Stimulated activated CD8-positive, alpha-beta memory T cell treated with anti-CD3 and anti-CD28 coated beads, Interleukin-7, amount 100 ng/mL, for 24 hours (primary cell): ENCODE data around the gene EP300.
A peak's percentile ranks its signal among the peaks of the same experiment; 100 is the strongest.
"Not testable (repeated sequence)": the region's sequence is repeated elsewhere in the genome, so short reads cannot be mapped to it uniquely, and the experiment has no call there.

Experiments
- DNase-seq: peaks from one replicate; pipeline ENCODE4 v3.0.0-alpha.2; 2020; ENCODE audit warnings: low read depth

EP300 gene

DNA sequence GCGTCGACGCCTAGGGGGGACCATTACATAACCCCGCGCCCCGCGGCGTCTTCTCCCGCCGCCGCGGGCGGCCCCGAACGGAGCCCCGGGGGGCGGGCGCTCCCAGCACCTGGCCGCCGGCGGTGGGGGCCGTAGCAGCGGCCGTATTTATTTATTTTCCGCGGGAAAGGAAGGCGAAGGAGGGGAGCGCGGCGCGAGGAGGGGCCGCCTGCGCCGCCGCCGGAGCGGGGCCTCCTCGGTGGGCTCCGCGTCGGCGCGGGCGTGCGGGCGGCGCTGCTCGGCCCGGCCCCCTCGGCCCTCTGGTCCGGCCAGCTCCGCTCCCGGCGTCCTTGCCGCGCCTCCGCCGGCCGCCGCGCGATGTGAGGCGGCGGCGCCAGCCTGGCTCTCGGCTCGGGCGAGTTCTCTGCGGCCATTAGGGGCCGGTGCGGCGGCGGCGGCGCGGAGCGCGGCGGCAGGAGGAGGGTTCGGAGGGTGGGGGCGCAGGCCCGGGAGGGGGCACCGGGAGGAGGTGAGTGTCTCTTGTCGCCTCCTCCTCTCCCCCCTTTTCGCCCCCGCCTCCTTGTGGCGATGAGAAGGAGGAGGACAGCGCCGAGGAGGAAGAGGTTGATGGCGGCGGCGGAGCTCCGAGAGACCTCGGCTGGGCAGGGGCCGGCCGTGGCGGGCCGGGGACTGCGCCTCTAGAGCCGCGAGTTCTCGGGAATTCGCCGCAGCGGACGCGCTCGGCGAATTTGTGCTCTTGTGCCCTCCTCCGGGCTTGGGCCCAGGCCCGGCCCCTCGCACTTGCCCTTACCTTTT is at the start of gene EP300:
Gene EP300, plus strand, starts transcription at position 570 of the 795 bp plus-strand sequence. CDS start 413 bp downstream, outside the sequence.
- peak; percentile 59 for DNase-seq

DNA sequence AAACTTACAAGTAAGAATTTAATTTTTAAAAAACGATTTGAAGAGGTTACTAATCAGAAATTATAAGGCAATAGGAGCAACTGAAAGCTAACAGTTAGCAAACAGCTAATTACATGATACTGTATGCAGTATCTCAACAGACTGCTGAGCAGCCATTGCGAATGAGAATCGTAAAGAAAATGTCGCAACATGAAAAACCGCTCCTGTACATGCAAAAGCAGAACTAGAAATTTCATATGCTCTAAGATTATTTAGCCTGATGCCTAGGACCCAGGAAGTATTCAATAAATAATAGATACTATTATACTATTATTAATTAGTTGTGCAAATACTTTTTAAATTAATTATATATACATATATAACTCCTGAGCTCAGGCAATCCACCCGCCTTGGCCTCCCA is 48.7 kb upstream of the EP300 start:
- no peak for DNase-seq

DNA sequence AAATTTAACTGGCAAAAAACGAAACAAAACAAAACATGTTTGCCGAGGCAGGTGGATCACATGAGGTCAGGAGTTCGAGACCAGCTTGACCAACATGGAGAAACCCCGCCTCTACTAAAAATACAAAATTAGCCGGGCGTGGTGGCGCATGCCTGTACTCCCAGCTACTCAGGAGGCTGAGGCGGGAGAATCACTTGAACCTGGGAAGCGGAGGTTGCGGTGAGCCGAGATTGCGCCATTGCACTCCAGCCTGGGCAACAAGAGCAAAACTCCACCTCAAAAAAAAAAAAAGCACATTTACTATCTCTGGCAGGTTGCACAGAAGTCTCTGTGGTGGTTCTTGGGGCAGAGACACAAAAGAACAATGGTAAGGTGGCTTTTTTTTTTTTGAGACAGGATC is 46.8 kb upstream of the EP300 start:
- not testable (repeated sequence) for DNase-seq

DNA sequence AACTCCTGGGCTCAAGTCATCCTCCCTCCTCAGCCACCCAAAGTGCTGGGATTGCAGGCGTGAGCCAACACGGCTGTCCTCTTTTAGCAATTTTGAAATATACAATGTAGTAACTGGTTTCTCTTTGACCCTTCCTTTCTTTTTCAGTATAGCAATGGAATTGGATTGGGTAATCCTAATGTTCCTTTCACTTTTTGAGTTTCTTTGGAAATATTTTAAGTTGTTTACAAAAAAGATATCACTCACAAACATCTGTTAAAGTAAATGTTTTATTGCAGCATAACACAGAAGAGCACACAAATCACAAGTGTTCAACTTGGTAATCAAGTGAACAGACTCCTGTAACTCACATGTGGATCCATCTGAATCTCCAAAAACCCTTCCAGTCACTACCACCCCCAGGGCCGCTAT is 44.6 kb upstream of the EP300 start:
- no peak for DNase-seq

DNA sequence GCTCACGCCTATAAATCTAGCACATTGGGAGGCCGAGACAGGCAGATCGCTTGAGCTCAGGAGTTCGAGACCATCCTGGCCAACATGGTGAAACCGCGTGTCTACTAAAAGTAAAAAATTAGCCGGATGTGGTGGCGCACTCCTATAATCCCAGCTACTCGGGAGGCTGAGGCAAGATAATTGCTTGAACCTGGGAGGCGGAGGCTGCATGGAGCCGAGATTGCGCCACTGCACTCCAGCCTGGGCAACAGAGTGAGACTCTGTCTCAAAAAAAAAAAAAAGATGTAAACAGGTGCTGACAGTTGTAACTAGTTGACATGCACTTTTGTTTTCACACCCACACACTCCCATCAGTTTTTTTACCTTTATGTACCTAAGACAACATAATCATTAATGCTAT is 44.0 kb upstream of the EP300 start:
- not testable (repeated sequence) for DNase-seq

DNA sequence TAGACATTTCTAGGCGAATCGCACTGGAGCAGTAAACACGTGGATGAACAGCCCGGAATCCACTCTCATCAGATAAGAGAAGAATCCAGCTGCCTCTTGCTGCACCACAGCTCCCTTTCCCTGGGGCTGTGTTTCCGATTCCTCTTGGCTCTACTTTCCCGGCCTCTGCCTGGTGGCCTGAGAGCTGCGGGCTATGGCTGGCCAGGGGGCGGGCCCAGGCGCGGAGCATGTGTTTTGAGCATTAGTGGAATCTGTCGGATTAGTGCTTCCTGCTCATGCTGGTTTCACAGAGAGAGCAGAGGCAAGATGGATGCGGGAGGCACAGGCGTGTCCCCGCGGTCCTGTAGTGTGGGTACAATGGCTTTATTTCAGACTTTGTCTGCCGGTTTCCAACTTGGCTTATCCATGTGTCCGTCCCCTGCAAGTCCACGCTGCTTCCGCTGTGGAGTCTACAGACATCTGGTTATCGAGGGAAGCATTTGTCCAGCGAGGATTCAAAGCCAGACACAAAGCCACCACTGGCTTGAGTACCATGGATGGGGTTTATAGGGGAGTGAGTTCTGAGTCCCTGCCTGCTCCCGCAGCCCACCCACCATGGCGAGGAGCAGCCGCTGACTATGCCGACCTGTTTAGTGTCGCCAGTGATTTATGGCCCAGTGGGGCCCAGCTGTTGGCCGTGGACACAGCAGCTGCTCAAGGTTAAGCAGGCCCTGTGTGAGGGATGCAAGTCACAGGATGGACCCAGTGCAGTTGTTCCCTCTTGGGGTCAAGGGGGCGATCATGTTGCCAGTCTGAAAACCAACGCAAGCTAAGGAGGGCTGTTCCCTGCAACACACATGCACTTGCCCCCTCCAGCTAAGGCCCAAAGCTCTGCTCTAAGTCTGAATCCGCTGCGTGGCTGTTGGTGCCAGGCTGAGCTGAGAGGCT is 43.3 kb upstream of the EP300 start:
- no peak for DNase-seq

DNA sequence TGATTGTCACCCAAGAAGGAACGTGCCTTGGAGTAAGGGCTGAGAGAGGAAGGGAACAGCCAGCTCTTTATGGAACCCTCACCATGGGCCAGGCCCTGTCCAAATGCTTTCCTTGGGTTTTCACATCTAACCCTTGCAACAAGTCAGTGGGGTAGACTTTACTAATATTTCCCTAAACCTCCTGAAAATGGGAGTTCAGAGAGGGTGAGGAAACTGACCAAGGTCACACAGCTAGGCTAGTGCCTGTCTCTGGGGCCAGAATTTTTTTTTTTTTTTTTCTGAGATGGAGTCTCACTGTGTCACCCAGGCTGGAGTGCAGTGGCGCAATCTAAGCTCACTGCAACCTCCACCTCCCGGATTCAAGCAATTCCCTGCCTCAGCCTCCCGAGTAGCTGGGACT is 42.6 kb upstream of the EP300 start:
- not testable (repeated sequence) for DNase-seq

DNA sequence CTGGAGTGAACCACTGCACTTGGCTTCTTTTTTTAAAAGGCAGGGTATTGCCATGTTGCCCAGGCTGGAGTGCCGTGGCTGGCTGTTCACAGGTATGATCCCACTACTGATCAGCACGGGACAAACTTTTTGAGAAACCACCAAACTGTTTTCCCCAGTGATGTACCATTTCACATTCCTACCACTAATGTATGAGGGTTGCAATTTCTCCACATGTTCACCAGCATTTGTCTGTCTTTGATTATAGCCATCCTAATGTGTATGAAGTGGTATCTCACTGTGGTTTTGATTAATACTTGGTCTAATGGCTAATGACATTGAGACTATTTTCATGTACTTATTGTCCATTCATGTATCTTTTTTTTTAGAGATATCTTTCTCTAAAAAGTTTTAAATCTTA is 41.5 kb upstream of the EP300 start:
- no peak for DNase-seq

DNA sequence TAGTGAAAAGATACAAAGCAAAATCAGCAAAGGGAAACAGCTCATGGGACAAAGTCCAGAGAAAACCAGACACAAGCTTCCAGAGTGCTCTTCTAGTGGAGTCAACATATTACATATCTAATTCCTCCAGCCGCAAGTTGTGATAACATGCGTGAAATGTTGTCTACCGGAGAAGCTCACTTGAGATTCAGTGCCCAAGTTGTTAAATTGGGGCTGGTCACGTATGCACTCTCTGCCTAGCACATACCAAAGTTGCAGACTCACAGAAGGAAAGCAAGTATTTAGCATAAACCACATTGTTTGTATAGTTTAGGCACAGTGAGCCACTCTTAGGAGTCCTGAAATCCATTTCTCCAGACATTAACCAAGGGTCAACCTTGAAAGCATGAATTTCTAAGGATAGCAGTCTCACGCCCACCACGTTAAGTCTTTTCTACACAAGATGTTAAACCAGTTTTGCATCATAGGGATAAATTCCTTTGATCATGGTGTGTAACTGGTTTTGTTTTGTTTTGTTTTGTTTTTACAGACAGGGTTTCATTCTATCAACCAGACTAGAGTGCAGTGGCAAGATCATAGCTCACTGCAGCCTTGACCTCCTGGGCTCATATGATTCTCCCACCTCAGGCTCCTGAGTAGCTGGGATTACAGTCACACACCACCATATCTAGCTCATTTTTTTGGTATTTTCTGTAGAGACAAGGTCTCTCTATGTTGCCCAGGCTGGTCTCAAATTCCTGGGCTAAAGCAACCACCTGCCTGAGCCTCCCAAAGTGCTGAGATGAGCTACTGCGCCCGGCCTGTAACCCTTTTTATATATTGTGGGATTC is 39.5 kb upstream of the EP300 start:
- DNase-seq, result no peak

DNA sequence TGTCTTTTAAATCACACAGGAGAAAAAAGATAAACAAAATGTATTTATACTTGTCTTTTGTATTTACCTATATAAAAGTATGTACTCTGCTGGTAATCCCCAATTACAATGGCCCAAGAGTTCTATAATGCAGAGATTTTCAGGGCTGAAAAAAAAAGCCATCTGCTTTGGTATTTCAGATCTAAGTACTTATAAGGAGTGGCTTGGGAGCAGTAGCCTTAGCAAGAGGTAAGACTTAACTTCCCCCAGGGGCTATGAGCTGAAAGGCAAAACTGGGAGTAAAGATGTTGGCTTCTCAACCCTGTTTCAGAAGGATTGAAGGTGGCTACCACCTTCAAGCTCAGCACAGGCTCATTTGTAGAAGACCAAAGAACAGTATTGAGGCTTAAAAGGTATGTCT is 35.3 kb upstream of the EP300 start:
- DNase-seq, result no peak

DNA sequence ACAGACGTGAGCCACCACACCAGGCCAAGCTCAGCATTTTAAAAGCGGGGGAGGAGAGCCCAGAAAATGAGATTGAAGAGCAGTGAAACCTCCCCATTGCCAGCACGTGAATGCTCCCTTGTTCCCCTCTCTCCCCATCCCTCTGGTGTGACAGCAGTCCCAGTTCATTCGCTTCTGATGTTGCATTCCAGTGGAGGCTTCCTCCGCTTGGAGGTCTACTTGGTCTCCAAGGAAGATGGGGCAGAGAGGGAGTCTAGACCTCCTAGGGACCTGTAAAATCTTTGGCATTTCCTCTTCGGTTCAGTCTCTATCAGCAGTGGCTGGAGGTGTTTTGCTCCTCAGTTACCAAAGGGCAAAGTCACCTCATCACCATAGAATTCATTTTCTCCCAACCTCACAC is 30.2 kb upstream of the EP300 start:
- no peak for DNase-seq

DNA sequence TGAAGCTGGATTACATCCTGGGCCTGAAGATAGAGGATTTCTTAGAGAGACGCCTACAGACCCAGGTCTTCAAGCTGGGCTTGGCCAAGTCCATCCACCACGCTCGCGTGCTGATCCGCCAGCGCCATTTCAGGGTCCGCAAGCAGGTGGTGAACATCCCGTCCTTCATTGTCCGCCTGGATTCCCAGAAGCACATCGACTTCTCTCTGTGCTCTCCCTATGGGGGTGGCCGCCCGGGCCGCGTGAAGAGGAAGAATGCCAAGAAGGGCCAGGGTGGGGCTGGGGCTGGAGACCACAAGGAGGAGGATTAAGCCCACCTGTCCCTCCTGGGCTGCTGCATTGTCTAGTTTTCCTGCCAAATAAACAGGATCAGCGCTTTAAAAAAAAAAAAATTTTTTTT is 28.1 kb upstream of the EP300 start:
- DNase-seq, result not testable (repeated sequence)

DNA sequence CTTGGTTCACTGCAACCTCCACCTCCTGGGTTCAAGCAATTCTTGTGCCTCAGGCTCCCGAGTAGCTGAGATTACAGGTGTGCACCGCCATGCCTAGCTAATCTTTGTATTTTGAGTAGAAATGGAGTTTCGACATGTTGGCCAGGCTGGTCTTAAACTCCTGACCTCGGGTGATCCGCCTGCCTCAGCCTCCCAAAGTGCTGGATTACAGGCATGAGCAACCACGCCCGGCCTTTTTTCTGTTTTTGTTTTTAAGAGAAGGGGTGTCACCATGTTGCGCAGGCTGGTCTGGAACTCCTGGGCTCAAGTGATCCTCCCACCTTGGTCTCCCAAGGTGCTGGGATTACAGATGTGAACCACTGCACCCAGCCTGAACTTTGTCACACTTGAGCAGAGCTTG is 26.1 kb upstream of the EP300 start:
- DNase-seq, result not testable (repeated sequence)

DNA sequence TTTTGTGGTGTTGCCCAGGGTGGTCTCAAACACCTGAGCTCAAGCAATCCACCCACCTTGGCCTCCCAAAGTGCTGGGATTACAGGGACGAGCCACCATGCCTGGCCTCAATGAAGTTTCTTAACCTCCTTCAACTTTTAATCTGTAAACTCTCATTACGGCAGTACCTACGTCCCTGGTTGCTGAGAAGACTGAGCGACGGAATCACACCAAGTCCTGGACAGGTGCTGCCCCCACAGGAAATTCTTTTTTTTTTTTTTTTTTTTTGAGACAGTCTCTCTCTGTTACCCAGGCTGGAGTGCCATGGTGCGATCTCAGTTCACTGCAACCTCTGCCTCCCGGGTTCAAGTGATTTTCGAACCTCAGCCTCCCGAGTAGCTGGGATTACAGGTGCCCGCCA is 24.4 kb upstream of the EP300 start:
- not testable (repeated sequence) for DNase-seq

DNA sequence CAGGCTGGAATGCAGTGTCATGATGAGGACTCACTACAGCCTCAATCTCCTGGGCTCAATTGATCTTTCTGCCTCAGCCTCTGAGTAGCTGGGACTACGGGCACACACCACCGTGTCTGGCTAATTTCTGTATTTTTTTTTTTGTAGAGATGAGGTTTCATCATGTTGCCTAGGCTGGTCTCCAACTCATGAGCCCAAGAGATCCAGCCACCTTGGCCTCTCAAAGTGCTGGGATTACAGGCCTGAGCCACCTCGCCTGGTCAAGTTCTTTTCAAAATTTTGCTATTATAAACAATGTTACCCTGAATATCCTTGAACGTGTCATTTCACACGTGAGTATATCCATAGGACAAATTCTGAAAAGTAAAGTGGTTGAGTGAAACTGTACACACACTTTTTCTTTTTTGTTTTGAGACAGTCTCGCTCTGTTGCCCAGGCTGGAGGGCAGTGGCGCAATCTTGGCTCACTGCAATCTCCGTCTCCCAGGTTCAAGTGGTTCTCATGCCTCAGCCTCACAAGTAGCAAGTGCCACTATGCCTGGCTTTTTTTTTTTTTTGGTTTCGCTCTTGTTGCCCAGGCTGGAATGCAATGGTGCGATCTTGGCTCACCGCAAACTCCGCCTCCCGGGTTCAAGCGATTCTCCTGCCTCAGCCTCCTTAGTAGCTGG is 21.6 kb upstream of the EP300 start:
- DNase-seq, result no peak

DNA sequence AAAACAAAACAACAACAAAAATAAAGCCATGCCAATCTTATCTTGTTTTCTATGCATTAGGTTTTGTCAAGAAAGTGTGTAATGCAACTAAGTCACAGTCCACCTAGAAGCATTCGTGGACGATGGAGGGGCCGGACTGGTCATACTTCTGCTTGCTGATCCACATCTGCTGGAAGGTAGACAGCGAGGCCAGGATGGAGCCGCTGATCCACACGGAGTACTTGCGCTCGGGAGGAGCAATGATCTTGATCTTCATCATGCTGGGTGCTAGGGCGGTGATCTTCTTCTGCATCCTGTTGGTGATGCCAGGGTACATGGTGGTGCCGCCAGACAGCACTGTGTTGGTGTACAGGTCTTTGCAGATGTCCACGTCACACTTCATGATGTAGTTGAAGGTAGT is 18.3 kb upstream of the EP300 start:
- no peak for DNase-seq

DNA sequence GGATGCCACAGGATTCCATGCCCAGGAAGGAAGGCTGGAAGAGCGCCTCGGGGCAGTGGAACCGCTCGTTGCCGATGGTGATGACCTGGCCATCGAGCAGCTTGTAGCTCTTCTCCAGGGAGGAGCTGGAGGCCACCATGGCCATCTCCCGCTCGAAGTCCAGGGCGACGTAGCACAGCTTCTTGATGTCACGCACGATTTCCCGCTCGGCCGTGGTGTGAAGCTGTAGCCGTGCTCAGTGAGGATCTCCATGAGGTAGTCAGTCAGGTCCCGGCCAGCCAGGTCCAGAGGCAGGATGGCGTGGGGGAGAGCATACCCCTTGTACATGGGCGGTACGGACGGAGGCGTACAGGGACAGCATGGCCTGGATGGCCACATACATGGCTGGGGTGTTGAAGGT is 17.9 kb upstream of the EP300 start:
- DNase-seq, result no peak

DNA sequence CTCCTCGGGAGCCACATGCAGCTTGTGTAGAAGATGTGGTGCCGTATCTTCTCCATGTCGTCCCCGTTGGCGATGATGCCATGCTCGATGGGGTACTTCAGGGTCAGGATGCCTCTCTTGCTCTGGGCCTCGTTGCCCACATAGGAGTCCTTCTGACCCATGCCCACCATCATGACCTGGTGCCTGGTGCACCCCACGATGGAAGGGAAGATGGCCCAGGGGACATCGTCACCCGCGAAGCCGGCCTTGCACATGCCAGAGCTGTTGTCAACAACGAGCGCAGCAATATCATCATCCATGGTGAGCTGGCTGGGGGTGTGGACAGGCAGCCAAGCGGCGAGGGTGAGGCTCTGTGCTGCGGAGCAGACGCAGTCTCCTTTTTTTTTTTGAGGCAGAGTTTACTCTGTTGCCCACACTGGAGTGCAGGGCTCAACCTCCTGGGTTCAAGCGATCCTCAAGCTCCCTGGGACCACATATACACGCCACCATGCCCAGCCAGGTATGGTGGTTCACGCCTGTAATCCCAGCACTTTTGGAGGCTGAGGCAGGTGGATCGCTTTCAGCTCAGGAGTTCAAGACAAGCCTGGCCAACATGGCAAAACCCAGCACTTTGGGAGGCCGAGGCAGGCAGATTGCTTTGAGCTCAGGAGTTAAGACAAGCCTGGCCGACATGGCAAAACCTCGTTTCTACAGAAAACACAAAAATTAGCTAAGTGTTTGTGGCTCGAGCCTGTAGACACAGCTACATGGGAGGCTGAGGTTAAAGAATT is 17.3 kb upstream of the EP300 start:
- no peak for DNase-seq

DNA sequence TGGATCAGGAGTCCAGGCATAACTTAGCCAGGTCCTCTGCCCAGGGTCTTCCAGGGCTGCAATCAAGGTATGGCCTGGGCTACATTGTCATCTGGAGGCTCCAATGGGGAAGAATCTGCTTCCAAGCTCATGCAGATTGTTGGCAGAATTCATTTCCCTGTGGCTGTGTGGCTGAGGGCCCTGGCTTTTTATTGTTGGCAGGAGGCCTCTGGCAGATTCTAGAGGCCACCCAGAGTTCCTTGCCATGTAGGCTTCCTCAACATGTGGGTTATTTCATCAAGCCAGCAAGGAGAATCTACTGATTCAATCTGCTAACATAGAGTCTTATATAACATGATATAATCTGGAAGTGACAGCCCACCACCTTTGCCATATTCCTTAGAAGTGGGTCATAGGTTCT is 16.4 kb upstream of the EP300 start:
- no peak for DNase-seq

DNA sequence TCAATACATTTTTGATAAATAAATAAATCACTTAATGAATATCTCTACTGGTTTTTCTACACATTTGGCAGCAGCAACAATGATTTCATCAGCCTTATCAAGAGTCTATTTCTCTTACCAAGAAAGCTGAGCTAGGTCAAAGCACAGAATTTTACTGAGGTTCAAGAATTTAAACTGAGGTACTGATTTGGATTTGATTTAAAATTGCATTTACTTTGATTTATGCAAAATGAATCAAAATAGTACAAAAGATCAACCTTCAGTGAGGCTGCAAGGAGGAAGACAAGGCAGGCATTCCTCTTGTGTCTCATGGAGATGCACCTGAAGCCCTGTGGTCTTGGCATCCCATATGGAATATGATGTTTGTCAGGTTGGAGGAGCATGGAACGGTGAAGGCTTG is 15.5 kb upstream of the EP300 start:
- DNase-seq, result no peak

DNA sequence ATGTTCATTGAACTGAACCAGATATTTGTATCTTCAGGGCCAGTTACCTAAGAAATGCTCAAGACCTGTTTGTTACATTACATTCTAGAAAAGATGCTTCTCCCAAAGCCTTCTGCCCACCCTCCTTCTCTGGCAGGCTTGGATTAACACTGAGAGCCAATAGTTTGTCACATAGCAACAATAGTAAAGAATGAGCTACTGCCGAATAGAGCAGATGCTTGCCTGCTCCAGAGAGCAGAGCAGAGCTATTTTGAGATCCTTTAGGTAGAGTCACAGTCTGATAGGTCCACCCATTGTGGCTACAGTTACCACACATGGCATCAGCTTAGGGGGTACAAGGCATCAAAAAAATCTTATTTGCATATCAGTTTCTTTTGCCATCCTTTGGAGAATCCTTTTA is 13.5 kb upstream of the EP300 start:
- no peak for DNase-seq
